HL-60 (cell line): ENCODE measurements around the gene HCRTR1.

ENCODE experiments used
- DNase-seq, 2 experiments: peaks; one replicate each; pipeline ENCODE4 v3.0.0-alpha.2; 2010 to 2020; ENCODE audit warnings: low read depth in 1 of 2, low spot score in 1 of 2
- H3K27ac ChIP-seq: fragments of 250-450 bp; sonication (Bioruptor Pico); replicated peaks from 2 replicates; pipeline ENCODE4 v1.5.1; 2020; ENCODE audit warnings: mild to moderate bottlenecking, moderate library complexity
- H3K27me3 ChIP-seq: fragments of 250-450 bp; sonication (Bioruptor Pico); 2 replicates; pipeline ENCODE4 v1.5.1; 2021; ENCODE audit warnings: mild to moderate bottlenecking, moderate library complexity; ENCODE audit not compliant: insufficient read depth, poor library complexity, severe bottlenecking
- H3K4me3 ChIP-seq: replicated peaks from 2 replicates; pipeline ENCODE4 v1.5.1; 2011; ENCODE audit warnings: mild to moderate bottlenecking, control low read depth, low read length; ENCODE audit not compliant: insufficient read depth
- CTCF ChIP-seq: IDR thresholded peaks from one replicate; pipeline ENCODE4 v1.5.1; 2011; ENCODE audit warnings: low read length, control low read depth, inconsistent platforms; ENCODE audit not compliant: insufficient read depth
- GABPA ChIP-seq: IDR thresholded peaks from 2 replicates; pipeline ENCODE4 v1.6.1; 2012; ENCODE audit warnings: low read depth
- POLR2AphosphoS5 ChIP-seq: IDR thresholded peaks from 2 replicates; pipeline ENCODE4 v1.6.1; 2012; ENCODE audit warnings: low read depth
- REST ChIP-seq: IDR thresholded peaks from 2 replicates; pipeline ENCODE4 v1.6.1; 2012; ENCODE audit warnings: low read depth; ENCODE audit not compliant: insufficient replicate concordance
- SPI1 ChIP-seq: IDR thresholded peaks from 2 replicates; pipeline ENCODE4 v1.6.1; 2012; ENCODE audit warnings: low read depth, mild to moderate bottlenecking, borderline replicate concordance

HCRTR1 gene

DNA sequence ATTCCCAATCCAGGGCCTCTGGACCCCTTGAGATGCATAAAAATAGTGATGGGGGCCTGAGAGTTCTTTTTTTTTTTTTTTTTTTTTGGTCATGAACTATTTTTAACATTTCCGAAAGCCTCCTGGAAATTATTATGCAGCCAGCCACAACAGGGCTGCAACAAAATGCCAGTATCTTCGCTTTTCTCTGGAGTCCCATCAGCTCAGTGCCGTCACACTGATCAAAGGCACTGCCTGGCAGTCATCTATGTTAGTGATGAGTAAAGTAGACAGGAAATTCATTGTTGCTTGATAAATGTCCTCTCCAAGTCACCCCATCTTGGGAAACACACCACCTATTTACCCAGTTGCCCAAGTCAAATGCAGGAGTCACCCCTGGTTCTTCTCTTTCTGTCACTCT is 42.4 kb downstream of the HCRTR1 start:
- no peaks in the 10 kb centered on the region for H3K27me3 ChIP-seq
- H3K4me3 ChIP-seq = no peak overlapping the region
- DNase-seq = no peak
- H3K27ac ChIP-seq = no peak overlapping the region
- TF ChIP-seq SPI1 (no peak), POLR2AphosphoS5 (no peak), REST (no peak), CTCF (no peak), GABPA (no peak)

DNA sequence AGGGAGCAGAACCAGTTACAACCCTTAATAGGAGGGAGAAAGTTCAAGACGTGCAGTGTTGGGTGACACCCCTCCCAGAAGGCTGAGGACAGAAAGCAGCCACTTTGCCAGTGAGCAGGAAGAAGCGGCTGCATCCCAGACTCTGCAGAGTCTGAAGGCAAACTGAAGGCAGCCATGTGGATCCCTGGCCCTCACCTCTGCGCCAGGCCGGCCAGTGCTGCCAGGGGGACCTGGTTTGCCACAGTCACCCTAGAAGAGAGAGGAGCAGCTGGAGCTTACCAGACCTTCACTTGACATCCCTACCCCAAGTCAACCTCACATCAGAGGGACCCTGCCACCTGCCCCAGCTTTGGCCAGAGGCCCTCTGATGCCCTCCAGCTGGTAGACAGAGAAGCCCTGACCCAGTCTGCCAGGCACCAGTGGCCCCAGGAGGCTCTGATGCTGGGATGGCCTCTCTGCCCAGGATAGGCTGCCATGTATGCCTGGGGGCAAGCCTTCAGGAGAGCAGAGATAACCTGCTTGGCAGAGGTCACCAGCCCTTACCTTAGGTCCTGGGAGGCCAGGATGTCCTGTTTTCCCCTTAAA is 43.5 kb downstream of the HCRTR1 start:
- Histone ChIP-seq H3K27me3 (no peaks in the 10 kb centered on the region), H3K4me3 (no peak overlapping the region), H3K27ac (no peak overlapping the region)
- TF ChIP-seq CTCF = no peak
- TF ChIP-seq SPI1 = no peak
- no peak for TF ChIP-seq GABPA
- no peak for TF ChIP-seq POLR2AphosphoS5
- TF ChIP-seq REST = no peak
- no peak for DNase-seq

- no peak overlapping the region for H3K4me3 ChIP-seq
- no peak for DNase-seq
Observed at GRCh38 chr1:31661856-31662255, 44.4 kb downstream of the HCRTR1 start.

More at GRCh38 chr1:31661856-31662255, 44.4 kb downstream of the HCRTR1 start:
- Histone ChIP-seq H3K27ac (no peak overlapping the region), H3K27me3 (no peaks in the 10 kb centered on the region)
- TF ChIP-seq REST = no peak
- no peak for TF ChIP-seq CTCF
- TF ChIP-seq GABPA = no peak
- TF ChIP-seq SPI1 = no peak
- TF ChIP-seq POLR2AphosphoS5 = no peak
